ENCODE measurements around the gene PPP1R13B.

Gene PPP1R13B

DNA sequence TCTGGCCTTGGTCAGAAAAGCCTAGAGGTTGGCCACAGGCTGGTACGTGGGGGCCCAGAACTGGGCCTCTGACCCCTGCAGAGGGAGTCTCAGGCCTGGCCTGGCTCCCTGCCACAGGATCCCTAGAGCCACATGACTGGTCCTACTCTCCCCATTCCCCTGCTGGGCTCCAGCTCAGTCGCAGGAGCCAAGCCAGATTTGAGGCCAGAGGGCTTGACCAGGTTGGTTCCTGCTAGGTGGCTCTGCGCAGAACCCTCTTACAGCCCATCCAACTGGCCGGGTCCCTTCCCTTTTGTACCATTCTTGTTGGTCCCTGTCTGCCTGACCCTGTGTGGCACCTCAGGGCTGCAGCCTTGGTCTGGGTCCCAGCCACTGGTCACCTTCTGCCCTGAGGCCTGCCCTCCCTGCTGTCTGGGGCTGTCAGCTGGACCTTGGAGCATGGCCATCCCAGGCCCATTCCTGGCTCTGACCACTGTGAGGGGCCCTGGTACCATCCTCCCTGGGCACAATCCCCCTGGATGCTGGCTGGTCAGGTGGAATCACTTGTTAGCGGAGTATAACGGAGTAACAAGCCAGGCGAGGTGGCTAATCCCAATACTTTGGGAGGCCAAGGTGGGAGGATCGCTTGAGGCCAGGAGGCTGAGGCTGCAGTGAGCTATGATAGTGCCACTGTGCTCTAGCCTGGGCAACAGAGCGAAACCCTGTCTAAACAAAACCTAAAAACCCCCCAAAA lies 22.9 kb upstream of the PPP1R13B start:
- Histone ChIP-seq H2AFZ (ENCODE audit: low read depth, low read length) (no peak overlapping the region), H3K4me3 (ENCODE audit: low read length) (no peak overlapping the region), H3K4me1 (ENCODE audit: low read length) (peaks cover 10% of the 10 kb centered on the region), H3K9ac (ENCODE audit: low read length) (no peak overlapping the region), H3K4me2 (ENCODE audit: low read length) (no peak overlapping the region), H4K20me1 (ENCODE audit: insufficient read depth, low read length) (no peaks in the 10 kb centered on the region), H3K9me3 (ENCODE audit: insufficient read depth, low read length) (no peaks in the 10 kb centered on the region), H3K27ac (ENCODE audit: low read length) (no peak overlapping the region), H3K27me3 (ENCODE audit: low read depth, low read length) (no peaks in the 10 kb centered on the region), H3K79me2 (ENCODE audit: low read length) (peaks cover 5% of the 10 kb centered on the region; the same call in 1 of the 2 replicates), H3K36me3 (replicated peaks; ENCODE audit: low read depth, low read length) (no peaks in the 10 kb centered on the region)
- TF ChIP-seq EZH2phosphoT487 (IDR thresholded peaks at IDR 0.05; ENCODE audit: low read depth): no peak
- TF ChIP-seq, protein P1, sequence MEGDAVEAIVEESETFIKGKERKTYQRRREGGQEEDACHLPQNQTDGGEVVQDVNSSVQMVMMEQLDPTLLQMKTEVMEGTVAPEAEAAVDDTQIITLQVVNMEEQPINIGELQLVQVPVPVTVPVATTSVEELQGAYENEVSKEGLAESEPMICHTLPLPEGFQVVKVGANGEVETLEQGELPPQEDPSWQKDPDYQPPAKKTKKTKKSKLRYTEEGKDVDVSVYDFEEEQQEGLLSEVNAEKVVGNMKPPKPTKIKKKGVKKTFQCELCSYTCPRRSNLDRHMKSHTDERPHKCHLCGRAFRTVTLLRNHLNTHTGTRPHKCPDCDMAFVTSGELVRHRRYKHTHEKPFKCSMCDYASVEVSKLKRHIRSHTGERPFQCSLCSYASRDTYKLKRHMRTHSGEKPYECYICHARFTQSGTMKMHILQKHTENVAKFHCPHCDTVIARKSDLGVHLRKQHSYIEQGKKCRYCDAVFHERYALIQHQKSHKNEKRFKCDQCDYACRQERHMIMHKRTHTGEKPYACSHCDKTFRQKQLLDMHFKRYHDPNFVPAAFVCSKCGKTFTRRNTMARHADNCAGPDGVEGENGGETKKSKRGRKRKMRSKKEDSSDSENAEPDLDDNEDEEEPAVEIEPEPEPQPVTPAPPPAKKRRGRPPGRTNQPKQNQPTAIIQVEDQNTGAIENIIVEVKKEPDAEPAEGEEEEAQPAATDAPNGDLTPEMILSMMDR (IDR thresholded peaks at IDR 0.05; ENCODE audit: low read depth, low read length): no peak

DNA sequence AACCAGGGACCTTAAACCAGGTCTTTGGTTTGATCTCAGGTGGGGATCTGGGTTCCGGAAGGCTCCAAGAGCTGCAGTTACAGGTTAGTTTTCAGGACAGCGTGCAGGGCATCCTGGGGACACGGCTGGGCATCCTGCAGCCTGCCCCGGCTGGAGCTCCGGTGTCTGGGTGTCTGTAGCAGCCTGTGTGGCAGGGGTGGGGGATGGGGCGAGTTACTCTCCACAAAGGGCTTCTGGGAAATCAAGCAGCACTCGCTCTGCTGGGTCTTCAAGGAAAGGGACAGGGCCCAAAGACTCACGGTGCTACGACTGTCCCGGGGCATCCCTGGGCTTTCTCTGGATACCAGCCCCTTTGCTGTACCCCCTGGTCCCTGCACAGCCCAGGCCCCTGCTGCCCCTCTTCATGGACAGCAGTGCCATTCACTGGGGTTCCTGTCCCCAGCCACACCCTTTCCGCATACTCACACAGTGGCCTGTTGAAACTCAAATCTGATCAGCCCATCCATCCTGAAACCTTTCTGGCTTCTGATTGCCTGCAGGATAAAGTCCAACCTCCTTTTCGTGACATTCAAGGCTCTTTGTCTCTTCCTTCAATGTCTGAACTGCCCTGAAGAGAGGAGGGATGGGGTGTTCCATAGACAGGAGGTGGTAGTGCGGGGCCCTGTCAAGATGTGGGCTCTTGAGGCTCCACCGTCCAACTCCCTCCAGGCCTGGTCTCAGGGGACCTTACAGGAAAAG lies 22.2 kb upstream of the PPP1R13B start:
- H3K36me3 ChIP-seq (replicated peaks; ENCODE audit: low read depth, low read length): no peaks in the 10 kb centered on the region
- no peaks in the 10 kb centered on the region for H3K9me3 ChIP-seq (ENCODE audit: insufficient read depth, low read length)
- H3K4me3 ChIP-seq (ENCODE audit: low read length): no peak overlapping the region
- no peak overlapping the region for H3K4me2 ChIP-seq (ENCODE audit: low read length)
- TF ChIP-seq, protein P1 (IDR thresholded peaks at IDR 0.05; ENCODE audit: low read depth, low read length): no peak
- no peak for TF ChIP-seq EZH2phosphoT487 (IDR thresholded peaks at IDR 0.05; ENCODE audit: low read depth)
- H2AFZ ChIP-seq (ENCODE audit: low read depth, low read length): no peak overlapping the region
- no peaks in the 10 kb centered on the region for H4K20me1 ChIP-seq (ENCODE audit: insufficient read depth, low read length)
- H3K27me3 ChIP-seq (ENCODE audit: low read depth, low read length): no peaks in the 10 kb centered on the region
- H3K9ac ChIP-seq (ENCODE audit: low read length): no peak overlapping the region
- peaks cover 10% of the 10 kb centered on the region for H3K4me1 ChIP-seq (ENCODE audit: low read length)
- H3K27ac ChIP-seq (ENCODE audit: low read length): no peak overlapping the region
- H3K79me2 ChIP-seq (ENCODE audit: low read length): peaks cover 5% of the 10 kb centered on the region; the same call in 1 of the 2 replicates

DNA sequence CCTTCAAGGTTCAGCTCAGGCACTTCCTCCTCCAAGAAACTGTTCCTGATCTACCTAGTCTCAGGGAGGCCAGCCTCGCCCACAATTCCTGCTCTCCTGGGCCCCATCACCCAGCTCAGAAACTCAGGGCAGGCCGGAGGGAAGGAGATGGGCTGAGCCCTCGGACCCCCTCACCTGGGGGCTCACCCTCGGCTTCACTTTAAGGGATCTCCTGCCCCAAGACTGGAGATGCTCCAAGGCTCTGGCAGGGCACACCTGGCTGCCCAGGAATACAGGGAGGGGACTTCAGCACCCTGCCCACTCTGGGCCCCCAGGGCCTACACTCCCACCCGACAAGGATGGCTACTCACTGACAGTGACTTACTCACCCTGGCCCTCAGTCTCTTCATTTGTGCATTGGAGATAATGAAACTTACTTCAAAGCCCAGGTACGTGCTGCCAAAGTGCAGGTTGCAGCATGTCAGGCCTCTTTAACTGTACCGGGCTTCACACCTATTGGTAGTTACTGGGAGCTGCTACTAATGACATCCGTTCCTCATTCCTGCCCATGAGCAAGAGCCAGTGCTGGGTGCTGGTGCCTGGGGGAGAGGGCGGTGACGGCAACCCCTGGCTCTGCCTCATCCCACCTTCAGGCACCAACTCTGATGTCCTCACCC lies 21.0 kb upstream of the PPP1R13B start:
- Histone ChIP-seq H3K9ac (ENCODE audit: low read length) (no peak overlapping the region), H3K79me2 (ENCODE audit: low read length) (peaks cover 5% of the 10 kb centered on the region; the same call in 1 of the 2 replicates), H3K36me3 (replicated peaks; ENCODE audit: low read depth, low read length) (no peaks in the 10 kb centered on the region), H2AFZ (ENCODE audit: low read depth, low read length) (no peak overlapping the region), H4K20me1 (ENCODE audit: insufficient read depth, low read length) (no peaks in the 10 kb centered on the region), H3K4me3 (ENCODE audit: low read length) (no peak overlapping the region), H3K27me3 (ENCODE audit: low read depth, low read length) (no peaks in the 10 kb centered on the region), H3K9me3 (ENCODE audit: insufficient read depth, low read length) (no peaks in the 10 kb centered on the region), H3K27ac (ENCODE audit: low read length) (no peak overlapping the region), H3K4me2 (ENCODE audit: low read length) (no peak overlapping the region), H3K4me1 (ENCODE audit: low read length) (peaks cover 10% of the 10 kb centered on the region)
- no peak for TF ChIP-seq EZH2phosphoT487 (IDR thresholded peaks at IDR 0.05; ENCODE audit: low read depth)
- TF ChIP-seq, protein P1 (IDR thresholded peaks at IDR 0.05; ENCODE audit: low read depth, low read length): no peak

DNA sequence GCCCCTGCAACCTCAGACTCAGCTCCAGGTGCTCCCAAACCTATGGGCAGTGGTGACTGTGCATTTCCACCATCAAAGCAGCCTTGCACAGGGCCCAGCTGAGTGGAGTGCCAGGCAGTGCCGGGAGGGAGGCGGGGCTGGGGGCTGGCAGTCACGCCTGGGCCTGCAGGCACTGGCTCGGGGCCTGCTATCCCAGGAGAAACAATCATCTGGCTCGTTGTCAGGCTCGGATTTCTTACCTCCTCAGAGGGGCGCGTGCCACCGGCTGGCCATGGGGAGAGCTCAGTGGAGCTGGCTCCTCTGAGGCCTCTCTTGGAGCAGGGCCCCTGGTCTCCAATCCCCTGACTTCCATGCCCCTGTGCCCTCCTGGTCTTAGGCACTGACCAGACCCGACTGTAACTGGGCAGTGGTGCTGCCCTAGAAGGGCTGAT lies 20.2 kb upstream of the PPP1R13B start:
- no peak overlapping the region for H2AFZ ChIP-seq (ENCODE audit: low read depth, low read length)
- H3K9me3 ChIP-seq (ENCODE audit: insufficient read depth, low read length): no peaks in the 10 kb centered on the region

More for the DNA sequence above, 20.2 kb upstream of the PPP1R13B start:
- Histone ChIP-seq H3K27ac (ENCODE audit: low read length) (no peak overlapping the region), H3K4me2 (ENCODE audit: low read length) (no peak overlapping the region), H3K79me2 (ENCODE audit: low read length) (0 out of 2 replicates have a peak, but pooled peaks cover under 1% of the 10 kb centered on the region), H4K20me1 (ENCODE audit: insufficient read depth, low read length) (no peaks in the 10 kb centered on the region), H3K27me3 (ENCODE audit: low read depth, low read length) (no peaks in the 10 kb centered on the region), H3K4me3 (ENCODE audit: low read length) (no peak overlapping the region), H3K9ac (ENCODE audit: low read length) (no peak overlapping the region), H3K36me3 (replicated peaks; ENCODE audit: low read depth, low read length) (no peaks in the 10 kb centered on the region), H3K4me1 (ENCODE audit: low read length) (peaks cover 6% of the 10 kb centered on the region)
- no peak for TF ChIP-seq EZH2phosphoT487 (IDR thresholded peaks at IDR 0.05; ENCODE audit: low read depth)
- TF ChIP-seq, protein P1 (IDR thresholded peaks at IDR 0.05; ENCODE audit: low read depth, low read length): no peak

Data from OCI-LY3 (cell line).